ENCODE data around the gene MARVELD1.
"Not testable (repeated sequence)": the region's sequence is repeated elsewhere in the genome, so short reads cannot be mapped to it uniquely, and the experiment has no call there.

MARVELD1 gene

DNA sequence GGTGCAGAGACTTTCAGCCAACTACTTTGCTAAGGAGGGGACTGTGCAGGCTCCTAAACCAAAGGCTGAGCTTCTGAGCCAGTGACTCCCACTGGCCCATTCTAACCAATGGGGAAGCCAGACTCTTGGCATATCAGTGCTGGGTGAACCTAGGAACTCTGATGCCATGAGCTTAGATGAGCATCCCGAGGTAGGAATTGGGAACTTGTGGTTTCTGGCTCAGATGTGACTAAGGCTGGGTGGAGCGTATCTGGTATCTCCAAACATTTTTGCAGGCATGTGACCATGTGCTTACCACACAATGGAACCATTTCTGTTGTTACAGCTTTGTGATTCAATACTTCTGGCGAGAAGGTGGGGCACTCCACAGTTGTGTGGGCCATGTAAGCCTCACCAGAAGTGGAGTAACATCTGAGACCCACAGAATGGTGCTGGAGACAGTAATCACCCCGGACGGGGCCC is 23.9 kb upstream of the MARVELD1 start:
- DNase-seq (ENCODE audit: extremely low read depth in 1 of 2, low read depth in 1 of 2): no peak

DNA sequence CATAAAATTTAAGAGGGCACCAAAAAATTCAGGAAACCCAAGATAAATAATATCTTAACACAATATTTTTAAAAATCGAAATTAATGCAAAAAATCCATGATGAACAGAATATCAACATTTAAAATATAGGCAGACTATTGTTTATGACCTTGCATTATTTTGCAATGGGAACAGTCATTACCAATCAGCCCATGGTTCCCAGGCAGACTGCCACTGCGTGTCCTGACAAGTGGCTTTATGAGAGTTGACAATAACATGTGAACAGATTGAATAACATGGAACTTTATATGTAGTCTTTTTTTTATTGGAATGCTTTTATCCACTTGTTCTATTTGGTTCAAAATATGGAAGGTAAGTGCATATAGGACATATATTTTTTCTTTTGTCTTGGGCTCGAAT is 23.4 kb upstream of the MARVELD1 start:
- DNase-seq (ENCODE audit: extremely low read depth in 1 of 2, low read depth in 1 of 2): no peak

- not testable (repeated sequence) for DNase-seq (ENCODE audit: extremely low read depth in 1 of 2, low read depth in 1 of 2)
These were observed 15.4 kb upstream of the MARVELD1 start for GRCh38 chr10:97698072-97698655.

DNA sequence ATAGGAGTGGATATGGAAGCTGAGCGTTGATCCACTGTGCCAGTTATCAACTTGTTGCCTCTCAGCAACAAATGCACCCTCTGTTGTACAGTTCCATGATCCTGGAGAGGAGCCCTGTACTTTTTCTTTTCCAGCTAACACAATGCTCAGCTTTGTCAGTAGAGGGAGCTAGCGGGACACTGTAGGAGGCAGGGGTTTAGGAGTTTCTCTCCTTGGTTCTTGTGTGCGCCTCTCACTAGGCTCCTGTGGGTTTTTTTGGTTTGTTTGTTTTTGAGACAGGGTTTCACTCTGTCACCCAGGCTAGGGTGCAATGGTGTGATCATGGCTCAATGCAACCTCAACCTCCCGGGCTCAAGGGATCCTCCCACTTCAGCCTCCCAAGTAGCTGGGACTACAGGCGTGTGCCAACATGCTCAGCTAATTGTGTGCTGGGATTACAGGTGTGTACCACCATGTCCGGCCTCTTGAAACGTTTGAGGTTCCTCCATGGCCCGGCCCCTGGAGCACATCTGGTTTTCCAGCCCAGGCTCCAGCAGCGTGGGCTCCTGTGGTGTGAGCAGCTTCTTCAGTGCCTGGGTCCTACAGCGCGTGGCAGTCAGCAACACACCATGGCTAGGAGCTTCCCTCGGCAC is 12.0 kb upstream of the MARVELD1 start:
- no peak for DNase-seq (ENCODE audit: extremely low read depth in 1 of 2, low read depth in 1 of 2)

GRCh38 chr10:97703398-97704067 is 10.0 kb upstream of the MARVELD1 start:
- no peak for DNase-seq (ENCODE audit: extremely low read depth in 1 of 2, low read depth in 1 of 2)

GRCh38 chr10:97704341-97704740 is 9.2 kb upstream of the MARVELD1 start:
- no peak for DNase-seq (ENCODE audit: extremely low read depth in 1 of 2, low read depth in 1 of 2)

GRCh38 chr10:97705006-97705670 is 8.4 kb upstream of the MARVELD1 start:
- DNase-seq (ENCODE audit: extremely low read depth in 1 of 2, low read depth in 1 of 2): no peak

DNA sequence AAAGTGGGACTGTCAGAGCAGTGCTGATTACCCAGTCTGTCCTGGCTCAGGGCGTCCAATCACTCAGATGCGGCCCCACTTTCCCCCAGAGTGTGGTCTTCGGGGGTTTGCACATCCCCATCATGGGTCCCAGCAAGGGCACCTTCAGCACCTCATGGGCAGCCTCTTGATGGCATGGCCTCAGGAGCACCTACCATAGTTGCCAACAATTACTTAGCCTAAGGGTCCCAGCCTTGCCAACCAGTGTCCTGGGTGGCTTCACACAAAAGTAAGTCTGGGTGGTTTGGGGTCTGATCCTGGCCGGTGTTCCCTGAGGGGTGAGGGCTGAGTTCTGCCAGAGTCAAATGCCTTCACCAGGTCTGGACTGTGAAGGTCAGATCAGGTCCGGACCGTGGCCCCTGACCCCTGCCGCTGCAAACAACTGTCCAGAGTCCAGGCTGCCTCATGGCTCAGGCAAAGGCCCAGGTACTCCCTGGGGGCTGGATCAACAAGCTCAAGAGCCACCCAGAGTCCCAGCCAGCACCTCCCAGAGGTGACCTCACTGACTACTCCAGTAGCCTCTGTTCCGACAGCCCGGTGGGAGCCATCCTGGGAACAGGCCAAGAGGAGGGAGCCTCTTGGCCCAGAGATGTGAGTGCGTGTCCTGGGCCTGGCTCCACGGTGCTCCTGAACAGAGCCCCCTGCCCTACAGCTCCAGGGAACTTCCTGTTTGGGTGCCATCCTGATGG is 6.2 kb upstream of the MARVELD1 start:
- DNase-seq (ENCODE audit: extremely low read depth in 1 of 2, low read depth in 1 of 2): no peak

GRCh38 chr10:97708167-97708566 is 5.4 kb upstream of the MARVELD1 start:
- no peak for DNase-seq (ENCODE audit: extremely low read depth in 1 of 2, low read depth in 1 of 2)

DNA sequence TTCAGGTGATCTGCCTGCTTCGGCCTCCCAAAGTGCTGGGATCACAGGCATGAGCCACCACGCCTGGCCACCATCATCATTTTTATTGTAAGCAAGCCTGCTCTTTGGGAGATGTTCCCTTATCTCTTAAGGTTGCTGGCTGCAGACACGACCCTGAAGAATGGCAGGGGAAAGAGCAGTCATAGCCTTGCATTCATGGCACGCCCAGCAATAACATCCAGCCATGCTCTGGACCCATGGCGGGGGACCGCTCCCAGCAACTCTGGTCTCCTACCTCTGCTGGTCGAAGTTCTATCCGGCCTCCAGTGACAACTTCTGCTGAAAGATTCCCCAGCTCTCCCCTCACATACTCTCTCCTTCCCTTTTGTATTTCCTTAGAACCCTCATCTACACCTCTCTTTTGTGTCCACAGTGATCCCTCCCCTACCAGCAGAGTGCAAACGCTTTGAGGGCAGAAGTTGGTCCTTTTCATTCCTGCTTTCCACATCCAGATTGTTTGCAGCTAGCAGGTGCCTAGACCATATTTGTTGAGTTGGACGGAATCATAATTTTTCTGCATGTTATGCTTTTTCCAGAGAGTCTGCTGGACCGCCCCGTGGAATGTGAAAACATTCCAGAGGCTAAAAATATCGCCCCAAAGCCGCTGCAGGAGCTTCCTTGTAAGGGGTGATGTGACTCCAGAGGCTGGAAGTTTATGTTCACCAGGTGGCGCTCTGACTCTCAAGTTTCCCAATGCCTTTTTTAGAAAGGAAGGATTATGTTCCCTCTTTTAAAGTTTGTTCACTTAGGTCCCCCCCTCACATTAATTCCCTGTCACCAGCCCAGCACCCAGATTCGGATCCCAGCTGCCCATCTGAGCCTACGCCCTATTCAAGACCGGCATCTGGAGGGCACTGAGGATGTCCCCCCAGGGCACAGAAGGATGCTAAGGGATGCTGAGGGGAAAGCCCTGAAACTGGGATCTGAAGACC is 4.3 kb upstream of the MARVELD1 start:
- DNase-seq (ENCODE audit: extremely low read depth in 1 of 2, low read depth in 1 of 2): no peak

- DNase-seq (ENCODE audit: extremely low read depth in 1 of 2, low read depth in 1 of 2): no peak
These were observed 1.6 kb upstream of the MARVELD1 start for GRCh38 chr10:97711640-97712572.

DNA sequence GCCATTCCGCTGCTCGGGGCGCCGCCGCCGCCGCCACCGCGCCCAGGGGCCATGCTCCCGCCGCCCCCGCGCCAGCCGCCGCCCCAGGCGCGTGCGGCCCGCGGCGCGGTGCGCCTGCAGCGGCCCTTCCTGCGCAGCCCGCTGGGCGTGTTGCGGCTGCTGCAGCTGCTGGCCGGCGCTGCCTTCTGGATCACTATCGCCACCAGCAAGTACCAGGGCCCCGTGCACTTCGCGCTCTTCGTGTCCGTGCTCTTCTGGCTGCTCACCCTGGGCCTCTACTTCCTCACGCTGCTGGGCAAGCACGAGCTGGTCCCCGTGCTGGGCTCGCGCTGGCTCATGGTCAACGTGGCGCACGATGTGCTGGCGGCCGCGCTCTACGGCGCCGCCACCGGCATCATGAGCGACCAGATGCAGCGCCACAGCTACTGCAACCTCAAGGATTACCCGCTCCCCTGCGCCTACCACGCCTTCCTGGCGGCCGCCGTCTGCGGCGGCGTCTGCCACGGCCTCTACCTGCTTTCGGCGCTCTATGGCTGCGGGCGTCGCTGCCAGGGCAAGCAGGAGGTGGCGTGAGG is 383 bp downstream of the MARVELD1 start:
- DNase-seq (ENCODE audit: extremely low read depth in 1 of 2, low read depth in 1 of 2): peak; percentile 19 to 25

DNA sequence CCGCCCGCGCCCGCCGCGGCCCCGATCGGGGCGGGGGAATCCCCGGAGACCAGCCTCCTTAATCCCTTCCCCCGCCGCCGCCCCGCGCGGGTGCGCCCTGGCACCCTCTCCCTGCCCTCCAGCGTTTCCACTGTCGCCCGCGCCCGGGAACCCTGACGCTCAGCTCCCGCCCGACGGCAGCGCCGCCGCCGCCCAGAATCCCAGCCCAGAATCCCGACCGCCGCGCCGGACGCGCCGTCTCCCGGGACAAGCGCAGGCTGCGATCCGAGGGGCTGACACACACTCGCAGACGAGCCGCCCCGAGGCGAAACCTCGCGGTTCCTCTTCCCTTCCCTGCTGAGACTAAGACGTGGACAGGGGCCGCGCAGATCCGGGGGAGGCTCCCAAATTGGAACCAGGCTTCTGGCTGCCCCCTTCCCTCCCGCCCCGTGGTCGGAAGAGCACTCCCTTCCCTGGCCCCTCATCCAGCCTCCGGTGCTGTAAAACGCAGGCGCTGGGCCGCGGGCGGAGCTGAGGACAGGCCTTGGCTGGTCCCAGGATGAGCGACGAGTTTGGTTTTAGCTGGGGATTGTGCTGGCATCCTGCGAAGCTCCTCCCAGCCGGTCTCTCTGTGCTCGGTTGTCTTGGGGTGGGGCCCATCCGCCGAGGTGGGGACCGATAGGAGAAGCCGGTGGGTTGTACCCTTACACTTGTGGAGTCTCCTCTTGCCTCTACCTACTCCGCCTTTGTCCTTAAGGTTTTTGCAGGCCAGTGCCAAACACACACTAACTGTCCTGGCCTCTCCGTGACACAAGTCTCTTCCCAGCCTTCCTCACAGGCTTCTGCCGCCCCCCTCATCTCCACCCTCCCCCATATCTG is 1.1 kb downstream of the MARVELD1 start:
- DNase-seq (ENCODE audit: extremely low read depth in 1 of 2, low read depth in 1 of 2): peak in 1 of 2 donors; percentile 9

DNA sequence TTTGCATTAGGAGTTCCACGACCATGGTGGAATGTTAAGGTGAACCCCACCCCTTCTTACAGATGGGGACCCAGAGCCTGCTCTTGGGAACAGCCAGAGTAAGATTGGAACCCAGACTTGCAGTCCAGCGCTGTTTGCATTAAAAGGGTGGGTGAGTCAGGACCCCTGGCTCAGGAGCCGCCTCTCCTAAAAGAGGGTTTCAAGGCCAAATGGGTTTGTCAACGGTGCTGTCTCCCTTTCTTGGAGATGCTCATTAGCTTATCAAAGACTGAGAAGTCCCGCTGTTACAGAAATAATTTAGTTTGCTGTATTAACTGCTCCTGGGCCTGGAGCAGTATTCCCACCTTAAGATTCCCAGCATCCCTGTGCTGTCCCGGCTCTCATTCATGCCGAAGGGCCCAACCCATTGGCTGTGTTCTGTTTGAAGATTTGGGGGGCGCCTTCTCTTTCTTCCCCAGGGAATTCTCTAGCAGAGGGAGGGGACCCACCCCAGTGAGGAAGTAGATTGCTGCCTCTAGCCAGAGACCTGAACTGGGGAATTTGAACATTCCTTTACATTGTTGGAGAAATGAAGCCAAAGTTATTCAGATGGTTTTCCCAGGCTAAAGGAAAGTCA is 1.8 kb downstream of the MARVELD1 start:
- no peak for DNase-seq (ENCODE audit: extremely low read depth in 1 of 2, low read depth in 1 of 2)

DNA sequence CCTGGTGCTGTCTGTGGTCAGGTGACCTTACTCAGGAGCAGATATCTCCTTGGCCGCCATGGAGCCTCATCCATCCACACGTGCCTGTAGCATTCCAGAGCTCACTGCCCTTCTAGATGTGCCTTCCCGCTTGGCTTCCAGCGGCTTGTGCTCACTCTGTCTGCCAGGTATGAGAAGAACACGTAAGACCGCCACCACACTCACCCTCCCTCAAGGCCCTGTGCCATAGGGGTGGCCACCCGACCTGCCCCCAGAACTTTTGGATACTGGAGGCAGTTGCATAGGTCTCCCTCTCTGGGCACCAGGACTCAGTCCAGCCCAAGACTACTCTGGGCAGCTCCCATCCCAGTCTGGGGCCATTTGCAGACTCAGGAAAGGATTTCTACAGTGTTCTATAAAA is 4.1 kb downstream of the MARVELD1 start:
- DNase-seq (ENCODE audit: extremely low read depth in 1 of 2, low read depth in 1 of 2): no peak

DNA sequence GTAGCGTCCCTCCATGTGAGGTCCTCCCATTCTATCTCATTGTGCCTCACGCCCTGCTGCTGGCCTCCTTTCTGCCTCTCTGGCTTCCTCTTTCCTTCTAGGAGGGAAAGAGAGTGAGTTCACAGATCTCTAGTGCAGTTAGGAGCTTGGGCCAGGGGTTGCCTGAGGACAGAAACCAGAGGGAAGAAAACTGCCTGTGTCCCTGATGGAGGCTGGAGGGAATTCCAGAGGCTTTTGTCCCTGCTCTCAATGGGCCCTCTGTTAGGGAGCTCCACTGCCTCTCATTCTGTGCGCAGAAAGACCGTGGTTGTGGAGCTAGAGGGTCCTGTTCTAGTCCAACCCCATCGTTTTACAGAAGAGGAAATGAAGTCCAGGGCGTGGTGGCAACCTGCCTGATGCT is 4.6 kb downstream of the MARVELD1 start:
- no peak for DNase-seq (ENCODE audit: extremely low read depth in 1 of 2, low read depth in 1 of 2)

DNA sequence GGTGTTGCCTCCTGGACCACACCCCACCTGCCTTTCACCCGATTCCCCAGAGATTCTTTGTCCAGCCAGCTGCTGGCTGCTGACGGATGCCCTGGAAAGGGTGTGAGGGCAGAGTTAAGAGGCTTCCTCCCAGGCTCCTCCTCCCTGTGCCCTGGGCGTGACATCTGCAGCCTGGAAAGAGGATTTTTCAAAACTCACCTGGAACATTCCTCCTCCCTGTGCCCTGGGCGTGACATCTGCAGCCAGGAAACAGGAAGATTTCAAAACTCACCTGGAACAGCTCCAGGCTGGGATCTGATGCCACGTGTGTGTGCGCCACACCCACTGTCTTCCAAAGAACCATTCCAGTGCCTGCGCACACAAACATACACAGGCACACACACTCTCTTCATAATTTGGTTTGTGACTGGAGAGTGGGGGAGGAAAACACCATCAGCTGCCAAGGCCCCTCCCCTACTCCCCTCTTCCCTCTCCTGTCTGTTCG is 5.2 kb downstream of the MARVELD1 start:
- DNase-seq (ENCODE audit: extremely low read depth in 1 of 2, low read depth in 1 of 2): no peak
